Keratinocyte (primary cell): ENCODE results near the gene TNFAIP3. TPM values are rescaled to one million over a fixed set of nuclear protein-coding genes. Genes with fewer than 3 reads are reported as not detected.

Source experiments
- DNase-seq: peaks from one replicate; pipeline ENCODE4 v3.0.0-alpha.2; 2011; ENCODE audit warnings: low read depth, missing footprints, low spot score
- FAIRE-seq: peaks from 2 replicates; lab custom pipeline; 2011; peaks lifted over from hg19 to GRCh38; lab: Jason Lieb, UNC
- H2AFZ ChIP-seq: 2 replicates; pipeline ENCODE4 v1.6.0; 2012; ENCODE audit warnings: low read length, control low read depth, inconsistent platforms; ENCODE audit not compliant: control insufficient read depth
- H3K27ac ChIP-seq: 2 replicates; pipeline ENCODE4 v1.5.1; 2011; ENCODE audit warnings: low read length; ENCODE audit not compliant: control insufficient read depth, insufficient read depth
- H3K27me3 ChIP-seq: 3 replicates; pipeline ENCODE4 v1.6.0; 2011; ENCODE audit warnings: low read length; ENCODE audit not compliant: control insufficient read depth, insufficient read depth; ENCODE audit errors: extremely low read depth
- H3K36me3 ChIP-seq, 2 experiments: 2 replicates in 1 of 2; 3 replicates in 1 of 2; pipeline ENCODE4 v1.5.1; 2011; ENCODE audit warnings: low read length in 2 of 2, mild to moderate bottlenecking in 1 of 2; ENCODE audit not compliant: control insufficient read depth in 2 of 2, insufficient read depth in 2 of 2; ENCODE audit errors: extremely low read depth in 1 of 2
- H3K4me1 ChIP-seq: 3 replicates; pipeline ENCODE4 v1.5.1; 2011; ENCODE audit warnings: low read length; ENCODE audit not compliant: control insufficient read depth, insufficient read depth; ENCODE audit errors: extremely low read depth
- H3K4me2 ChIP-seq: 3 replicates; pipeline ENCODE4 v1.6.0; 2011; ENCODE audit warnings: low read depth, low read length; ENCODE audit not compliant: control insufficient read depth, insufficient read depth; ENCODE audit errors: extremely low read depth
- H3K4me3 ChIP-seq, 3 experiments: fragments of 200-600 bp in 1 of 3; sonication (generic) in 1 of 3; 2 replicates in 2 of 3; 3 replicates in 1 of 3; pipeline ENCODE4 v1.5.1; 2011 to 2016; ENCODE audit warnings: low read length in 3 of 3, mild to moderate bottlenecking in 3 of 3, control low read depth in 2 of 3, inconsistent platforms in 1 of 3, low read depth in 1 of 3, mixed read lengths in 1 of 3, mixed run types in 1 of 3, moderate library complexity in 1 of 3; ENCODE audit not compliant: control insufficient read depth in 2 of 3, insufficient read depth in 2 of 3; ENCODE audit errors: extremely low read depth in 1 of 3
- H3K79me2 ChIP-seq: 2 replicates; pipeline ENCODE4 v1.6.0; 2012; ENCODE audit warnings: low read length; ENCODE audit not compliant: control insufficient read depth, insufficient read depth
- H3K9ac ChIP-seq: 3 replicates; pipeline ENCODE4 v1.6.0; 2011; ENCODE audit warnings: low read length; ENCODE audit not compliant: control insufficient read depth, insufficient read depth; ENCODE audit errors: extremely low read depth
- H3K9me1 ChIP-seq: 3 replicates; pipeline ENCODE4 v1.6.0; 2011; ENCODE audit warnings: low read length; ENCODE audit not compliant: control insufficient read depth, insufficient read depth; ENCODE audit errors: extremely low read depth
- H3K9me3 ChIP-seq: 2 replicates; pipeline ENCODE4 v1.5.1; 2012; ENCODE audit warnings: low read depth, low read length; ENCODE audit not compliant: control insufficient read depth
- H4K20me1 ChIP-seq: 3 replicates; pipeline ENCODE4 v1.6.0; 2011; ENCODE audit warnings: low read length; ENCODE audit not compliant: control insufficient read depth, insufficient read depth; ENCODE audit errors: extremely low read depth
- CTCF ChIP-seq, 3 experiments: IDR thresholded peaks in 1 of 3; conservative IDR thresholded peaks in 1 of 3; optimal IDR thresholded peaks in 1 of 3; 2 replicates in 2 of 3; 3 replicates in 1 of 3; pipeline versions ENCODE3 to v1.5.1; 2011; ENCODE audit warnings: low read length in 3 of 3, mild to moderate bottlenecking in 3 of 3, moderate library complexity in 2 of 3, control low read depth in 1 of 3, inconsistent platforms in 1 of 3; ENCODE audit not compliant: insufficient read depth in 2 of 3; ENCODE audit errors: extremely low read depth in 1 of 3
- EZH2 ChIP-seq: IDR thresholded peaks from one replicate; pipeline ENCODE4 v1.6.1; 2012; ENCODE audit warnings: inconsistent platforms, mild to moderate bottlenecking, low read length, moderate library complexity
- dilution Hi-C: fragments of 300-500 bp; cut with MboI; formaldehyde crosslinking; loops from one replicate; pipeline ENCODE4 v1.7.0; 2020; ENCODE audit warnings: low sequenced_read_pairs; ENCODE audit not compliant: extremely low pct_ligation_motif_present
- polyA plus RNA-seq, 5 experiments: library from polyadenylated mRNA; depleted of rRNA in 3 of 5; stranded (reverse) in 3 of 5; stranded (forward) in 1 of 5; unstranded in 1 of 5; fragments of >200 nt; gene quantifications; 1 replicate in 1 of 5; 2 replicates in 3 of 5; 3 replicates in 1 of 5; pipeline versions ENCODE4 v1.2.1 to v1.2.3, GENCODE V29; 2011 to 2012; ENCODE audit warnings: missing spikeins in 2 of 5, low read depth in 1 of 5, low replicate concordance in 1 of 5

TNFAIP3 gene
- polyA plus RNA-seq, 1 donor (not counting 4 experiments of a cell fraction or from before 2014, with no cell fraction given): 141 TPM

DNA sequence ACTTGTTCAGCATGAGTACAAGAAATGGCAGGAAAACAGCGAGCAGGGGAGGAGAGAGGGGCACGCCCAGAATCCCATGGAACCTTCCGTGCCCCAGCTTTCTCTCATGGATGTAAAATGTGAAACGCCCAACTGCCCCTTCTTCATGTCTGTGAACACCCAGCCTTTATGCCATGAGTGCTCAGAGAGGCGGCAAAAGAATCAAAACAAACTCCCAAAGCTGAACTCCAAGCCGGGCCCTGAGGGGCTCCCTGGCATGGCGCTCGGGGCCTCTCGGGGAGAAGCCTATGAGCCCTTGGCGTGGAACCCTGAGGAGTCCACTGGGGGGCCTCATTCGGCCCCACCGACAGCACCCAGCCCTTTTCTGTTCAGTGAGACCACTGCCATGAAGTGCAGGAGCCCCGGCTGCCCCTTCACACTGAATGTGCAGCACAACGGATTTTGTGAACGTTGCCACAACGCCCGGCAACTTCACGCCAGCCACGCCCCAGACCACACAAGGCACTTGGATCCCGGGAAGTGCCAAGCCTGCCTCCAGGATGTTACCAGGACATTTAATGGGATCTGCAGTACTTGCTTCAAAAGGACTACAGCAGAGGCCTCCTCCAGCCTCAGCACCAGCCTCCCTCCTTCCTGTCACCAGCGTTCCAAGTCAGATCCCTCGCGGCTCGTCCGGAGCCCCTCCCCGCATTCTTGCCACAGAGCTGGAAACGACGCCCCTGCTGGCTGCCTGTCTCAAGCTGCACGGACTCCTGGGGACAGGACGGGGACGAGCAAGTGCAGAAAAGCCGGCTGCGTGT is 11.6 kb downstream of the TNFAIP3 start:
- FAIRE-seq (no peak), DNase-seq (no peak)
- Histone ChIP-seq H3K4me2 (no peak overlapping the region), H3K27ac (no peak overlapping the region), H3K4me1 (peaks cover 3% of the 10 kb centered on the region), H3K9ac (no peak overlapping the region), H3K36me3 (peaks cover 54 to 70% of the 10 kb centered on the region in 2 experiments), H3K9me3 (no peaks in the 10 kb centered on the region), H3K4me3 (no peak overlapping the region), H2AFZ (no peak overlapping the region), H3K27me3 (no peaks in the 10 kb centered on the region), H3K79me2 (peaks cover 19% of the 10 kb centered on the region), H4K20me1 (no peaks in the 10 kb centered on the region), H3K9me1 (no peaks in the 10 kb centered on the region)
- TF ChIP-seq CTCF (optimal IDR thresholded peaks at IDR 0.05 in 1 of 3, IDR thresholded peaks at IDR 0.05 in 1 of 3, conservative IDR thresholded peaks at IDR 0.05 in 1 of 3; ENCODE audit: extremely low read depth in 1 of 3, insufficient read depth in 2 of 3, low read length in 3 of 3) (no peak), EZH2 (no peak)
- dilution Hi-C loops: no loop called here

GRCh38 chr6:137879299-137879698 is 12.2 kb downstream of the TNFAIP3 start:
- H3K9ac ChIP-seq: no peak overlapping the region
- no peak overlapping the region for H3K27ac ChIP-seq
- no peak overlapping the region for H2AFZ ChIP-seq
- H3K4me2 ChIP-seq: no peak overlapping the region
- TF ChIP-seq CTCF (optimal IDR thresholded peaks at IDR 0.05 in 1 of 3, IDR thresholded peaks at IDR 0.05 in 1 of 3, conservative IDR thresholded peaks at IDR 0.05 in 1 of 3; ENCODE audit: extremely low read depth in 1 of 3, insufficient read depth in 2 of 3, low read length in 3 of 3) (no peak), EZH2 (no peak)
- H3K36me3 ChIP-seq: peaks cover 52 to 66% of the 10 kb centered on the region in 2 experiments
- H4K20me1 ChIP-seq: no peaks in the 10 kb centered on the region
- H3K9me1 ChIP-seq: no peaks in the 10 kb centered on the region
- dilution Hi-C loops: no loop called here
- no peaks in the 10 kb centered on the region for H3K4me1 ChIP-seq
- peaks cover 16% of the 10 kb centered on the region for H3K79me2 ChIP-seq
- FAIRE-seq (no peak), DNase-seq (no peak)
- no peaks in the 10 kb centered on the region for H3K27me3 ChIP-seq
- no peaks in the 10 kb centered on the region for H3K9me3 ChIP-seq
- no peak overlapping the region for H3K4me3 ChIP-seq
